ENCODE results near the gene ALDH1B1. TPM values are rescaled to one million over a fixed set of nuclear protein-coding genes. Genes with fewer than 3 reads are reported as not detected.

The ALDH1B1 gene
- total RNA-seq, 4 donors from 2014 or later = 8.0 to 15.4 (median 11.0) TPM

GRCh38 chr9:38396371-38396671, 3.8 kb downstream of the ALDH1B1 start:
- no peak for TF ChIP-seq CTCF (IDR thresholded peaks at IDR 0.05; ENCODE audit: low read depth)

GRCh38 chr9:38401994-38402393, 9.5 kb downstream of the ALDH1B1 start:
- TF ChIP-seq CTCF (IDR thresholded peaks at IDR 0.05; ENCODE audit: low read depth) = no peak

- TF ChIP-seq CTCF (IDR thresholded peaks at IDR 0.05; ENCODE audit: low read depth) = no peak
Measured at GRCh38 chr9:38404314-38404713, 11.8 kb downstream of the ALDH1B1 start.

- no peak for TF ChIP-seq CTCF (IDR thresholded peaks at IDR 0.05; ENCODE audit: low read depth)
Measured at GRCh38 chr9:38405785-38406184, 13.3 kb downstream of the ALDH1B1 start.

GRCh38 chr9:38406476-38407186, 14.1 kb downstream of the ALDH1B1 start:
- no peak for TF ChIP-seq CTCF (IDR thresholded peaks at IDR 0.05; ENCODE audit: low read depth)

- no peak for TF ChIP-seq CTCF (IDR thresholded peaks at IDR 0.05; ENCODE audit: low read depth)
Measured at GRCh38 chr9:38408719-38409118, 16.2 kb downstream of the ALDH1B1 start.

GRCh38 chr9:38412751-38413150, 20.2 kb downstream of the ALDH1B1 start:
- TF ChIP-seq CTCF (IDR thresholded peaks at IDR 0.05; ENCODE audit: low read depth) = no peak

Data from subcutaneous adipose tissue (tissue), 4 donors.